ENCODE results near the gene RPGRIP1L. TPM values are rescaled to one million over a fixed set of nuclear protein-coding genes. Genes with fewer than 3 reads are reported as not detected.

Gene RPGRIP1L
- total and polyA plus RNA-seq, 2 of the 13 experiments (the other 11 are each of a cell fraction or from before 2014, with no cell fraction given), result 5.0 to 13.5 TPM

GRCh38 chr16:53703590-53704444 lies at the start of gene RPGRIP1L, which contains the start of gene FTO (continued):
- TF ChIP-seq CBX5 (CRISPR knock-in tag; IDR thresholded peaks at IDR 0.05; ENCODE audit: borderline replicate concordance), result no peak
- no peak for TF ChIP-seq ZNF251 (CRISPR knock-in tag; IDR thresholded peaks at IDR 0.05)
- no peak for TF ChIP-seq SRSF4 (IDR thresholded peaks at IDR 0.05; ENCODE audit: low read depth, low read length, poor library complexity, severe bottlenecking)
- TF ChIP-seq ZNF180 (CRISPR knock-in tag; IDR thresholded peaks at IDR 0.05; ENCODE audit: borderline replicate concordance, low read depth), result 0 out of 2 replicates have a peak, but pooled peaks have one; percentile 77
- peak; percentile 95 for TF ChIP-seq TARDBP (CRISPR knock-in tag; IDR thresholded peaks at IDR 0.05)
- no peak; the same call in 1 of the 2 replicates for TF ChIP-seq ZBTB43 (CRISPR knock-in tag; conservative IDR thresholded peaks at IDR 0.05)
- TF ChIP-seq KMT2A (CRISPR knock-in tag; IDR thresholded peaks at IDR 0.05), result peak; percentile 97
- no peak for TF ChIP-seq REST (IDR thresholded peaks at IDR 0.05; ENCODE audit: borderline replicate concordance in 1 of 2, low read depth in 1 of 2, low read length in 2 of 2)
- no peak for TF ChIP-seq ZNF121 (CRISPR knock-in tag; IDR thresholded peaks at IDR 0.05)
- TF ChIP-seq SAFB2 (CRISPR knock-in tag; IDR thresholded peaks at IDR 0.05; ENCODE audit: borderline replicate concordance, low read depth), result peak; percentile 81; the same call in 1 of the 2 replicates
- no peak for TF ChIP-seq TRIM22 (IDR thresholded peaks at IDR 0.05)
- TF ChIP-seq ARID3A (IDR thresholded peaks at IDR 0.05; ENCODE audit: low read depth, low read length), result peak; percentile 25; the same call in 1 of the 2 replicates
- TF ChIP-seq DNMT3B (CRISPR knock-in tag; conservative IDR thresholded peaks at IDR 0.05), result no peak
- no peak for TF ChIP-seq ZNF460 (CRISPR knock-in tag; IDR thresholded peaks at IDR 0.05; ENCODE audit: borderline replicate concordance)
- TF ChIP-seq RNF219 (CRISPR knock-in tag; IDR thresholded peaks at IDR 0.05), result no peak
- TF ChIP-seq ZNF644 (CRISPR knock-in tag; IDR thresholded peaks at IDR 0.05; ENCODE audit: low read depth), result no peak
- no peak for TF ChIP-seq ZNF850 (CRISPR knock-in tag; conservative IDR thresholded peaks at IDR 0.05)
- TF ChIP-seq NRL (CRISPR knock-in tag; IDR thresholded peaks at IDR 0.05; ENCODE audit: borderline replicate concordance), result no peak
